ENCODE data around the gene MGME1. TPM values are rescaled to one million over a fixed set of nuclear protein-coding genes. Genes with fewer than 3 reads are reported as not detected.

Gene MGME1
- 3.9 TPM for total RNA-seq (ENCODE audit: insufficient read depth, low replicate concordance)

GRCh38 chr20:17968366-17969277 lies at the start of gene MGME1, which contains the start of gene SNX5:
Gene MGME1, plus strand, starts transcription at chr20:17969018. Its CDS starts 842 bp downstream, at chr20:17969860.
Gene SNX5, minus strand, starts transcription at chr20:17968794. Its CDS starts 369 bp downstream, at chr20:17968425.
- peak; percentile 100 for DNase-seq (ENCODE audit: low spot score)

GRCh38 chr20:17919149-17919548 lies 49.7 kb upstream of the MGME1 start:
- no peak for DNase-seq (ENCODE audit: low spot score)

GRCh38 chr20:17921774-17922173 lies 47.0 kb upstream of the MGME1 start:
- no peak for DNase-seq (ENCODE audit: low spot score)

GRCh38 chr20:17925141-17925939 lies 43.5 kb upstream of the MGME1 start:
- peak; percentile 96 for DNase-seq (ENCODE audit: low spot score)

- no peak for DNase-seq (ENCODE audit: low spot score)
These were observed 42.9 kb upstream of the MGME1 start for GRCh38 chr20:17925940-17926300.

GRCh38 chr20:17928211-17928611 lies 40.6 kb upstream of the MGME1 start:
- DNase-seq (ENCODE audit: low spot score) = no peak

GRCh38 chr20:17928633-17929311 lies 40.0 kb upstream of the MGME1 start:
- no peak for DNase-seq (ENCODE audit: low spot score)

- no peak for DNase-seq (ENCODE audit: low spot score)
These were observed 37.3 kb upstream of the MGME1 start for GRCh38 chr20:17931513-17931912.

GRCh38 chr20:17932396-17932795 lies 36.4 kb upstream of the MGME1 start:
- no peak for DNase-seq (ENCODE audit: low spot score)

- no peak for DNase-seq (ENCODE audit: low spot score)
These were observed 35.7 kb upstream of the MGME1 start for GRCh38 chr20:17933121-17933520.

GRCh38 chr20:17933711-17934110 lies 35.1 kb upstream of the MGME1 start:
- DNase-seq (ENCODE audit: low spot score) = no peak

- peak; percentile 35 for DNase-seq (ENCODE audit: low spot score)
These were observed 34.5 kb upstream of the MGME1 start for GRCh38 chr20:17934141-17934862.

- no peak for DNase-seq (ENCODE audit: low spot score)
These were observed 33.6 kb upstream of the MGME1 start for GRCh38 chr20:17935186-17935585.

- no peak for DNase-seq (ENCODE audit: low spot score)
These were observed 33.1 kb upstream of the MGME1 start for GRCh38 chr20:17935761-17936160.

- no peak for DNase-seq (ENCODE audit: low spot score)
These were observed 32.5 kb upstream of the MGME1 start for GRCh38 chr20:17936286-17936760.

- DNase-seq (ENCODE audit: low spot score) = peak; percentile 92
These were observed 31.8 kb upstream of the MGME1 start for GRCh38 chr20:17936761-17937732.

GRCh38 chr20:17938871-17939619 lies 29.8 kb upstream of the MGME1 start:
- peak; percentile 68 for DNase-seq (ENCODE audit: low spot score)

- no peak for DNase-seq (ENCODE audit: low spot score)
These were observed 29.1 kb upstream of the MGME1 start for GRCh38 chr20:17939622-17940223.
